HG03025 (cell line): ENCODE results near the gene NKG7.

Experiments used
- ATAC-seq: cut with Tn5 transposase; IDR thresholded peaks from one replicate; pipeline ENCODE4 v1.9.1; 2021; ENCODE audit warnings: mild to moderate bottlenecking, moderate library complexity; ENCODE audit not compliant: unreplicated experiment, low FRiP score

NKG7 gene

GRCh38 chr19:51365211-51365964, 7.1 kb downstream of the NKG7 start:
- ATAC-seq: no peak

GRCh38 chr19:51364200-51365106, 8.0 kb downstream of the NKG7 start:
- no peak for ATAC-seq

GRCh38 chr19:51361239-51361638, 11.2 kb downstream of the NKG7 start:
- ATAC-seq: no peak

GRCh38 chr19:51359294-51359693, 13.2 kb downstream of the NKG7 start:
- ATAC-seq: no peak

- no peak for ATAC-seq
These were observed 14.5 kb downstream of the NKG7 start for GRCh38 chr19:51357952-51358351.

GRCh38 chr19:51356159-51356801, 16.2 kb downstream of the NKG7 start:
- ATAC-seq: no peak

- ATAC-seq: no peak
These were observed 17.7 kb downstream of the NKG7 start for GRCh38 chr19:51354742-51355148.

GRCh38 chr19:51354103-51354741, 18.2 kb downstream of the NKG7 start:
- no peak for ATAC-seq

GRCh38 chr19:51352783-51353360, 19.6 kb downstream of the NKG7 start:
- no peak for ATAC-seq

- no peak for ATAC-seq
These were observed 21.0 kb downstream of the NKG7 start for GRCh38 chr19:51351266-51351990.

GRCh38 chr19:51347209-51347928, 25.1 kb downstream of the NKG7 start:
- no peak for ATAC-seq

- no peak for ATAC-seq
These were observed 25.7 kb downstream of the NKG7 start for GRCh38 chr19:51346742-51347141.

- no peak for ATAC-seq
These were observed 27.3 kb downstream of the NKG7 start for GRCh38 chr19:51345076-51345620.

- no peak for ATAC-seq
These were observed 29.6 kb downstream of the NKG7 start for GRCh38 chr19:51342631-51343569.

- no peak for ATAC-seq
These were observed 30.4 kb downstream of the NKG7 start, which contains the start of gene VSIG10L for GRCh38 chr19:51341976-51342580. TSS of gene VSIG10L (minus strand) at chr19:51342139. CDS start at chr19:51342124, 15 bp downstream.

- ATAC-seq: no peak
These were observed 31.4 kb downstream of the NKG7 start for GRCh38 chr19:51341066-51341465.
